HL-60 (cell line): Measurements from ENCODE around the gene ASXL1.

Experiments
- DNase-seq, 2 experiments: peaks; one replicate each; pipeline ENCODE4 v3.0.0-alpha.2; 2010 to 2020; ENCODE audit warnings: low read depth in 1 of 2, low spot score in 1 of 2
- H3K27ac ChIP-seq: fragments of 250-450 bp; sonication (Bioruptor Pico); replicated peaks from 2 replicates; pipeline ENCODE4 v1.5.1; 2020; ENCODE audit warnings: mild to moderate bottlenecking, moderate library complexity
- H3K27me3 ChIP-seq: fragments of 250-450 bp; sonication (Bioruptor Pico); 2 replicates; pipeline ENCODE4 v1.5.1; 2021; ENCODE audit warnings: mild to moderate bottlenecking, moderate library complexity; ENCODE audit not compliant: insufficient read depth, poor library complexity, severe bottlenecking
- H3K4me3 ChIP-seq: replicated peaks from 2 replicates; pipeline ENCODE4 v1.5.1; 2011; ENCODE audit warnings: mild to moderate bottlenecking, control low read depth, low read length; ENCODE audit not compliant: insufficient read depth
- GABPA ChIP-seq: IDR thresholded peaks from 2 replicates; pipeline ENCODE4 v1.6.1; 2012; ENCODE audit warnings: low read depth
- POLR2AphosphoS5 ChIP-seq: IDR thresholded peaks from 2 replicates; pipeline ENCODE4 v1.6.1; 2012; ENCODE audit warnings: low read depth
- SPI1 ChIP-seq: IDR thresholded peaks from 2 replicates; pipeline ENCODE4 v1.6.1; 2012; ENCODE audit warnings: low read depth, mild to moderate bottlenecking, borderline replicate concordance
- TF ChIP-seq, protein P1 (sequence below): IDR thresholded peaks from 2 replicates; pipeline ENCODE4 v1.6.1; 2012; ENCODE audit warnings: low read depth; ENCODE audit not compliant: insufficient replicate concordance
- TF ChIP-seq, protein P2 (sequence below): IDR thresholded peaks from one replicate; pipeline ENCODE4 v1.5.1; 2011; ENCODE audit warnings: low read length, control low read depth, inconsistent platforms; ENCODE audit not compliant: insufficient read depth

The ASXL1 gene

DNA sequence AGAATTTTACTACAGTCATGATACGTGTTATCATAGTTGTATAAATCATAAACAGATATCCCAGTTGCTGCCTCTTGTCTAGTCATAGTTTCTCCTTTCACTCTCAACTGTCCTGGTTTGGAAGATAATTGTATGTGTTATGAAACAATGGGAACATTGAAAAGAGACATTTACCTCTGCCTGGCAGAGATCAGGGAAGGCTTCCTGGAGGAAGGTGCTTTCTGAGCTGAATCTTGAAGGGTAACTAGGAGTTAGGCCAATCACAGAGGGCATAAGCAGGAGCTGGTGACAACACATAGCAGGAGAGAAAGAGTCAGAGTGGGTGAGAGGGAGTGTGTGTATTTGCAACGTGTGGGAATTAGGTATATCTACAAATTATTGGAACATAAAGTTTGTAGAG, 5.4 kb downstream of the ASXL1 start:
- DNase-seq = no peak
- no peak overlapping the region for H3K4me3 ChIP-seq
- H3K27me3 ChIP-seq = no peaks in the 10 kb centered on the region
- H3K27ac ChIP-seq = no peak overlapping the region
- TF ChIP-seq SPI1 (no peak), POLR2AphosphoS5 (no peak), GABPA (no peak)
- TF ChIP-seq, protein P1, sequence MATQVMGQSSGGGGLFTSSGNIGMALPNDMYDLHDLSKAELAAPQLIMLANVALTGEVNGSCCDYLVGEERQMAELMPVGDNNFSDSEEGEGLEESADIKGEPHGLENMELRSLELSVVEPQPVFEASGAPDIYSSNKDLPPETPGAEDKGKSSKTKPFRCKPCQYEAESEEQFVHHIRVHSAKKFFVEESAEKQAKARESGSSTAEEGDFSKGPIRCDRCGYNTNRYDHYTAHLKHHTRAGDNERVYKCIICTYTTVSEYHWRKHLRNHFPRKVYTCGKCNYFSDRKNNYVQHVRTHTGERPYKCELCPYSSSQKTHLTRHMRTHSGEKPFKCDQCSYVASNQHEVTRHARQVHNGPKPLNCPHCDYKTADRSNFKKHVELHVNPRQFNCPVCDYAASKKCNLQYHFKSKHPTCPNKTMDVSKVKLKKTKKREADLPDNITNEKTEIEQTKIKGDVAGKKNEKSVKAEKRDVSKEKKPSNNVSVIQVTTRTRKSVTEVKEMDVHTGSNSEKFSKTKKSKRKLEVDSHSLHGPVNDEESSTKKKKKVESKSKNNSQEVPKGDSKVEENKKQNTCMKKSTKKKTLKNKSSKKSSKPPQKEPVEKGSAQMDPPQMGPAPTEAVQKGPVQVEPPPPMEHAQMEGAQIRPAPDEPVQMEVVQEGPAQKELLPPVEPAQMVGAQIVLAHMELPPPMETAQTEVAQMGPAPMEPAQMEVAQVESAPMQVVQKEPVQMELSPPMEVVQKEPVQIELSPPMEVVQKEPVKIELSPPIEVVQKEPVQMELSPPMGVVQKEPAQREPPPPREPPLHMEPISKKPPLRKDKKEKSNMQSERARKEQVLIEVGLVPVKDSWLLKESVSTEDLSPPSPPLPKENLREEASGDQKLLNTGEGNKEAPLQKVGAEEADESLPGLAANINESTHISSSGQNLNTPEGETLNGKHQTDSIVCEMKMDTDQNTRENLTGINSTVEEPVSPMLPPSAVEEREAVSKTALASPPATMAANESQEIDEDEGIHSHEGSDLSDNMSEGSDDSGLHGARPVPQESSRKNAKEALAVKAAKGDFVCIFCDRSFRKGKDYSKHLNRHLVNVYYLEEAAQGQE = no peak

DNA sequence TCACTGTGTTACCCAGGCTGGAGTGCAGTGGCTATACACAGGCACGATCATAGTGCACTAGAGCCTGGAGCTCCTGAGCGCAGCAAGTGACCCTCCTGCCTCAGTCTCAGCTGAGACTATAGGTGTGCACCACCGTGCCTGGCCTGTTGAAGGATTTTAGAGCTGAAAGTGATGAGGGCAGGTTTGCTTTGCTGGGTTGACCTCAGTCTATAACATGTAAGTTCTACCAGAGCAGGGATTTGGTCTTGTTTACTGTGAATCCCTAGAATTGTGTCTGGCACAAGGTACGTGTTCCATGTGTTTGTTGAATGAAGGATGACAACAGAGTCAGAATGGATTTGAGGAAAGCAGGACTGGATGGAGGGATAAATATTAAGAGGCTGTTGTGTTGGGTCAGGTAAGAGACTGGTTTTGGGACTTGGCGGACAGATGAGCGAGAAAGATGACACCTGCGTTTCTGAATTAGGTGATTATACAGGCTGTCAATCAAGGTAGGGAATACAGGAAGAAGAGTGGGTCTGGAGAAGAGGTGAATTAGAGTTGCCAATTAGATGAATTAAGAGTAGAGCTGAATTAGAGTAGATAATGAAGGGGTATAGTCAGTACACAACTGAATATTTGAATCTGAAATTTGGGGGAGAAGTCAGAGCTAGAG, 6.5 kb downstream of the ASXL1 start:
- TF ChIP-seq SPI1 (no peak), POLR2AphosphoS5 (no peak), GABPA (no peak)
- TF ChIP-seq, protein P1 = no peak
- TF ChIP-seq, protein P2, sequence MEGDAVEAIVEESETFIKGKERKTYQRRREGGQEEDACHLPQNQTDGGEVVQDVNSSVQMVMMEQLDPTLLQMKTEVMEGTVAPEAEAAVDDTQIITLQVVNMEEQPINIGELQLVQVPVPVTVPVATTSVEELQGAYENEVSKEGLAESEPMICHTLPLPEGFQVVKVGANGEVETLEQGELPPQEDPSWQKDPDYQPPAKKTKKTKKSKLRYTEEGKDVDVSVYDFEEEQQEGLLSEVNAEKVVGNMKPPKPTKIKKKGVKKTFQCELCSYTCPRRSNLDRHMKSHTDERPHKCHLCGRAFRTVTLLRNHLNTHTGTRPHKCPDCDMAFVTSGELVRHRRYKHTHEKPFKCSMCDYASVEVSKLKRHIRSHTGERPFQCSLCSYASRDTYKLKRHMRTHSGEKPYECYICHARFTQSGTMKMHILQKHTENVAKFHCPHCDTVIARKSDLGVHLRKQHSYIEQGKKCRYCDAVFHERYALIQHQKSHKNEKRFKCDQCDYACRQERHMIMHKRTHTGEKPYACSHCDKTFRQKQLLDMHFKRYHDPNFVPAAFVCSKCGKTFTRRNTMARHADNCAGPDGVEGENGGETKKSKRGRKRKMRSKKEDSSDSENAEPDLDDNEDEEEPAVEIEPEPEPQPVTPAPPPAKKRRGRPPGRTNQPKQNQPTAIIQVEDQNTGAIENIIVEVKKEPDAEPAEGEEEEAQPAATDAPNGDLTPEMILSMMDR = no peak
- Histone ChIP-seq H3K27me3 (no peaks in the 10 kb centered on the region), H3K27ac (no peak overlapping the region), H3K4me3 (no peak overlapping the region)
- no peak for DNase-seq

DNA sequence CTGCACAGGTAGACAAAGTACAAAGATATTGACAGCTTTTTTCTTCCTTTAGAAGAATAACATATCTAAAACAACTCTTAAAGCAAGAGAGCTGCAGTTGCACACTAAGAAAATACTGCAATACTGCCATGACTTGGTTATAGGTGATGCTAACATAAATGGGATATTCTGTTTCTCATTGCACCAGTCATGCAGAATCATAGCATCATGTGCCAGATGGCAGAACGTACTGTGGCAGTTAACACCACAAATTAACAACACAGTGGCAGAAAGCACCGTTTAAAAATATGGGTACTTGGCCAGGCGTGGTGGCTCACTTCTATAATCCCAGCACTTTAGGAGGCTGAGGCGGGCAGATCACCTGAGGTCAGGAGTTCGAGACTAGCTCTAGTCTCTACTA, 7.4 kb downstream of the ASXL1 start:
- no peak for DNase-seq
- TF ChIP-seq GABPA (no peak), POLR2AphosphoS5 (no peak), SPI1 (no peak)
- TF ChIP-seq, protein P2 = no peak
- TF ChIP-seq, protein P1 = no peak
- Histone ChIP-seq H3K27ac (no peak overlapping the region), H3K27me3 (no peaks in the 10 kb centered on the region), H3K4me3 (no peak overlapping the region)
